Measurements from ENCODE around the gene MTARC1.

Gene MTARC1

GRCh38 chr1:220806408-220806807, 19.7 kb downstream of the MTARC1 start:
- DNase-seq (ENCODE audit: low read depth), result no peak

- no peak for DNase-seq (ENCODE audit: low read depth)
Observed at GRCh38 chr1:220807726-220808125, 21.0 kb downstream of the MTARC1 start.

- no peak for DNase-seq (ENCODE audit: low read depth)
Observed at GRCh38 chr1:220808345-220809186, 21.9 kb downstream of the MTARC1 start.

- no peak for DNase-seq (ENCODE audit: low read depth)
Observed at GRCh38 chr1:220809187-220809550, 22.5 kb downstream of the MTARC1 start.

- no peak for DNase-seq (ENCODE audit: low read depth)
Observed at GRCh38 chr1:220809704-220810103, 23.0 kb downstream of the MTARC1 start.

GRCh38 chr1:220810179-220810653, 23.5 kb downstream of the MTARC1 start:
- peak; percentile 42 for DNase-seq (ENCODE audit: low read depth)

GRCh38 chr1:220810963-220811362, 24.2 kb downstream of the MTARC1 start:
- DNase-seq (ENCODE audit: low read depth), result no peak

- DNase-seq (ENCODE audit: low read depth), result no peak
Observed at GRCh38 chr1:220811695-220812094, 25.0 kb downstream of the MTARC1 start.

- DNase-seq (ENCODE audit: low read depth), result no peak
Observed at GRCh38 chr1:220812308-220812707, 25.6 kb downstream of the MTARC1 start.

- DNase-seq (ENCODE audit: low read depth), result no peak
Observed at GRCh38 chr1:220813013-220813412, 26.3 kb downstream of the MTARC1 start.

- no peak for DNase-seq (ENCODE audit: low read depth)
Observed at GRCh38 chr1:220815409-220815808, 28.7 kb downstream of the MTARC1 start.

GRCh38 chr1:220817907-220818306, 31.2 kb downstream of the MTARC1 start:
- DNase-seq (ENCODE audit: low read depth), result no peak

GRCh38 chr1:220818421-220819173, 31.9 kb downstream of the MTARC1 start:
- no peak for DNase-seq (ENCODE audit: low read depth)

- no peak for DNase-seq (ENCODE audit: low read depth)
Observed at GRCh38 chr1:220819467-220820026, 32.8 kb downstream of the MTARC1 start.

- no peak for DNase-seq (ENCODE audit: low read depth)
Observed at GRCh38 chr1:220824031-220824989, 37.6 kb downstream of the MTARC1 start.

GRCh38 chr1:220825819-220826551, 39.3 kb downstream of the MTARC1 start:
- no peak for DNase-seq (ENCODE audit: low read depth)

GRCh38 chr1:220826729-220827128, 40.0 kb downstream of the MTARC1 start:
- no peak for DNase-seq (ENCODE audit: low read depth)

GRCh38 chr1:220827445-220828178, 40.9 kb downstream of the MTARC1 start:
- DNase-seq (ENCODE audit: low read depth), result no peak

GRCh38 chr1:220828179-220828490, 41.4 kb downstream of the MTARC1 start:
- no peak for DNase-seq (ENCODE audit: low read depth)

- DNase-seq (ENCODE audit: low read depth), result no peak
Observed at GRCh38 chr1:220828950-220829586, 42.4 kb downstream of the MTARC1 start.

Measured in stimulated activated CD8-positive, alpha-beta memory T cell treated with anti-CD3 and anti-CD28 coated beads, Interleukin-12 subunit alpha, Interleukin-12 subunit beta, amount 100 ng/mL, for 4 hours (primary cell).